H4 (cell line): ENCODE data around the gene LRCOL1. TPM values are rescaled to one million over a fixed set of nuclear protein-coding genes. Genes with fewer than 3 reads are reported as not detected.

Experiments
- DNase-seq: peaks from one replicate; pipeline ENCODE4 v3.0.0-alpha.2; 2015; ENCODE audit warnings: low spot score
- total RNA-seq: library from RNA; depleted of rRNA; stranded (reverse); fragments of >200 nt; shearing (Covaris generic); gene quantifications from 2 replicates; pipeline ENCODE4 v1.2.3, GENCODE V29; 2014; rRNA removed

LRCOL1 gene
- not detected in 2 replicates for total RNA-seq

DNA sequence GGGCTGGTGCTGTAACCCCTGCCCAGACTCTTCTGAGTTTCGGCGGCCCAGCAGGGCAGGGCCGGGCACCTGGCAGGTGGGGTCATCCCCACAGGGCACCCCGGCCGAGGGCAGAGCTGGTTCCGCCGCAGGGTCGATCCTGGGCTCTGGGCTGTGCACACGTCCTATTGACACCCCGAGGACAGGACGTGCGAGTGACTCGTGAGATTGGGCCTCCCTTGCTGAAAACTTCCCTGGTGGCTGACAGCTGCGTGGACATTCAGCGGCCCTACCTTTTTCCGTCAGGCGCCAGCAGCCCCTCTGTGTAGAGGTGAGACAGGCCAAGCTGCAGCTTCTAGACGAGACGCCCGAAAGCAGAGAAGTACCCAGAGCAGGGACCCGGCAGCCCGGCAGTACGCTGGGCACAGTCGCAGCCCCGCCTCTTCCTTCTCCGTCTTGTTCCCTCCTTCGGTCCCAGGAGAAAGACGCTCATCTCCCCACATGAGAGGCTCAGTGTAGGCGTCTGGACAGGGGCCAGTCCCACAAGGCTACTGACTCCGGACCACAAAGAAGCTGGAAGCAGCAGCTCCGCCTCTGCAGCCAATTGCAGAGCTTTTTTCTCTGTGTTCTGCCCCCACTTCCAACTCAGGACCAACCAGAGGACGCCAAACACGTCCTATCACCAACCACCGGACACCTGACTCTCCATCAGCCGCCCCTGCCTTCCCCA is at the start of gene LRCOL1:
TSS of gene LRCOL1 (minus strand) at position 532 of the 709 bp plus-strand sequence. CDS start 4,331 bp downstream, outside the sequence.
- no peak for DNase-seq

GRCh38 chr12:132660052-132660451 is 49.7 kb upstream of the LRCOL1 start:
- no peak for DNase-seq

- no peak for DNase-seq
These were observed 48.8 kb upstream of the LRCOL1 start for GRCh38 chr12:132659146-132659545.

DNA sequence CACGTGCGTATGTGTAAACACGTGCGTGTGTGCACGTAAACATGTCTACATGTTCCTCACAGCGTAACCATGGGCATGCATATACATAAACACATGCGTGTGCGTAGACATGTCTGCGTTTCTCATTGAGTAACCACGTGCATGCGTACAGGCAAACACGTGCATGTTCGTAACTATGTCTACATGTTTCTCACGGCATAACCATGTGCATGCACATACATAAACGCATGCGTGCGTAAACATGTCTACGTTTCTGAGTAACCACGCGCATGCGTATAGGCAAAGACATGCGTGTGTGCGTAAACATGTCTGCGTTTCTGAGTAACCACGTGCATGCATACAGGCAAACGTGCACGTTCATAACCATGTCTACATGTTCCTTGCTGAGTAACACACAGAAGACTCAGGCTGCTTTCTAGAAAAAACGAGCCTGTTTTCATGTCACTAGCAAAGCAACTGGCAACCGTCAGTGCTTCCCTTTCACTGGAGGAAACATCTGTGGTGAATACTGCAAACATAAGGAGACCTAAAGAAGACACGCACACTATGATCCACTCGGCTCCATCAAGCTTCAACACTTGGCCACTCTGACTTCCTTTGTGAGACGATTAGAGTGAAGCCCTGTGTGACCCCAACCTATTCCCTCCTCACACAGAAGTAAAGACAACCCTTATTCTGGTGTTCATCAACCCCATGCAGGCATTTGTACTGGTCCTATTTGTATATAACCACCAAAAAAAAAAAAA is 47.9 kb upstream of the LRCOL1 start:
- no peak for DNase-seq

GRCh38 chr12:132657004-132657727 is 46.8 kb upstream of the LRCOL1 start:
- no peak for DNase-seq

- no peak for DNase-seq
These were observed 43.3 kb upstream of the LRCOL1 start for GRCh38 chr12:132653567-132654290.

DNA sequence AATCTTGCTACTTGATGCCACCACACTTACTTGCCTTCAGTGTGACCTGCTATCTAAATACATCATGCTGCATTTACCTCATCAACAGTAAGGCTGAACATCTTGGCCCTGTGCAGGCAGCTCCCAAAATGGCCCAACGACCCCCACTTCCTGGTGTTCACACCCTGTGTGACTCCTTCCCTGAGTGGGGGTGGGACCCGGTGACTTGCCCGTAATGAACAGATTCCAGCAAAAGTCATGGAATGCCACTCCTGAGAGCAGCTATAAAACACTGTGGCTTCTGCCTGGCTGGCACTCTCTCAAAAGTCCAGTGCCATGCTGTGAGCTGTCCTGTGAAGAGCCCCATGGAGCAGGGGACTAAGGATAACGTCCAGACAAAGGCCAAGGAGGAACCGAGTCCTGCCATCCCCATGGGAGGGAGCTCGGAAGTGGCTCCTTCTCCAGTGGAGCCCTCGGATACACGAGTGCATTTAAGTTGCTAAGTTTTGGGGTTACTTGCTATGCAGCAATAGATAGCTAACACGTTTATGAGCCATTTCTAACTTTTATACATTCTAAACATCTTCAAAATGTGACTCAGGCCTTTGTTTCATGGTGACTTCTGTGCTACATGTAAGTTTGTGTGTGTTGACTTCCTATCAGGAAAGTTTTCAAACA is 41.2 kb upstream of the LRCOL1 start:
- no peak for DNase-seq

- no peak for DNase-seq
These were observed 39.0 kb upstream of the LRCOL1 start for GRCh38 chr12:132649226-132649945.

GRCh38 chr12:132648616-132649225 is 38.3 kb upstream of the LRCOL1 start:
- DNase-seq = no peak

- DNase-seq = no peak
These were observed 37.5 kb upstream of the LRCOL1 start for GRCh38 chr12:132647858-132648257.

- no peak for DNase-seq
These were observed 36.5 kb upstream of the LRCOL1 start for GRCh38 chr12:132646850-132647249.

DNA sequence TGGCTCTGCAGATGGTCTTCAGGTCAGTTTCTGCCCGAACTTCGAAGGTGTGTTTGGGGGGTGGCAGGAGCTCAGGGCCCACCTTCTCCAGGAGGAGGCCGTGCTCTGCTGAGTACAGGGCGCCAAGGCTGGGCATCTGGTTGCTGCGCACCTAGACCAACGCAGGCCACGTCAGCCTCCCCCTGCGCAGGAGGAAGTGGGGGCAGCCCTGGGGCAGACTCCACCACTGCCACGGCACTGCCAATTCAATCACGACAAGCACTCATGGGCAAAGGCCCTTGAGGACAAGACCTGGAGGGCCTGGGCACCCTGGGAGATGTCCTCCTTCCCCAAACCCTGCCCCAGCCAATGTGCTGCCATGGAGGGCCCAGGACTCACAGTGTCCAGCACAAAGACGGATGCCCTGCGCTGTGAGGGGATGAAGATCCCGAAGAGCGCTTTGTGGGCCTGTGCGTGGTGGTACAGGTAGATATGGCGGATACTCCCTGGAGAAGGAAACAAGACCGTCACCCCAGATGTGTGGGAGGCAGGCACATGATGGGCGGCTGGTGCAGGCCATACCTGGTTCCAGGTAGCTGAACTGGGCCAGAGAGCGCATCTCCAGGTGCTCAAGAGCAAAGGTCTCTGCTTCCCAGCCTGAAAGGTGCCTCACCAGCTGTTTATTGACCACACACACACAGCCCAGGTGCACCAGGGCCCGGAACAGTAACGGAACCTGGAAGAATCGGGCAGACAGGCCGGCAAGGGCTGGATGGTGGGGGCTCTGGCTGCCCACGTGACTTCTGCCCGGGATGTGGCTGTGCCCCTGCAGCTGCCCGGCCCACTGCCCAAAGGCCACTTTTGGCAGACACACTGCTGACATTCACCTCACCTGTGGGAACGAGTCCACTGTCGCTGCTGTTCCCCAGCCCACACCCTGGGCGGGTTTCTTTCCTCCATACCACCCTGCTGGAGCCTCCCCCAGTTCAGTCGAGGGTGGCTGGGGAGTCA is 32.8 kb upstream of the LRCOL1 start:
- no peak for DNase-seq

- DNase-seq = no peak
These were observed 31.6 kb upstream of the LRCOL1 start for GRCh38 chr12:132641811-132642650.

GRCh38 chr12:132640936-132641335 is 30.6 kb upstream of the LRCOL1 start:
- no peak for DNase-seq

GRCh38 chr12:132639956-132640520 is 29.7 kb upstream of the LRCOL1 start:
- no peak for DNase-seq

DNA sequence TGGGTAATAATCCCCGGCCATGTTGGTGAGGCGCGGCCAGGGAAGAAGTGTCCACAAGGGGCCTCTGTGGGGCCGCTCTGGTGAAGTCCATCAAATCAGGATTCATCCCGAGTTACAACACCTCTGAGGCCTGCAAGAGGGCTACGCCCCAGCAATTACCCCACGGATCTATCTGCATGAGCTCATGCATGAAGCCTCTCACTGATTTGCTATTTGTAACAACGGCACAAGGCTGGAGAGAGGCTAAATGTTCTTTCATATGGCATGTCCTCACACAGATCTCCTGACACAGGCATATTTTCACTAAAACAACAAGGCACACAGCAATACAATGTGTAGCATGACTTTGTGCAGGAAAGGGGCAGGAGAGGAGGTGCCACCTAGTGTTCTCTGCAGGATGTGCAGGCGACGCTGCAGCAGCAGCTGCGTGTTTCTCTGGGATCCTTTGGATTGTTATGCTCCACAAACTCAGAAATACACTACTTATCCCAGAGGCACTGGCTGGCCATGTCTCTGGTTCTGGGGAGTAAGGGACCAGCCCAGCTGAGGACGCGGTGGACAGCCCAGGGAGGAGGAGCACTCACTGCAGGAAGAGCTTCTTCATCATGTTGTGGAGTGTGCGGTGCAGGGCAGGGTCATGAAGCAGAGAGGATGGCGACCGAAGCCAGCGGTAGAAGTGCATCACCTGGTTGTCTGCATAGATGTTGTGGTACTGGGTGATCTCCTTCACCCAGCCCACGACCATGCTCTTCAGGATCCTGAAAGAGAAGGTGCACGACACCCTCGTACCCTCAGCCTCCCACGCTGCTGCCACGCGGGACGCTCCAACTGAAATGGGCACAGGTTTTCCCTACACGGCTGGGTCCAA is 28.4 kb upstream of the LRCOL1 start:
- no peak for DNase-seq

GRCh38 chr12:132637811-132638210 is 27.4 kb upstream of the LRCOL1 start:
- DNase-seq = no peak
